Glutamatergic neuron (in vitro differentiated cells): ENCODE measurements around the gene SIAH3. TPM values are rescaled to one million over a fixed set of nuclear protein-coding genes. Genes with fewer than 3 reads are reported as not detected.

ENCODE experiments used
- DNase-seq: peaks from one replicate; pipeline ENCODE4 v3.0.0; 2022
- H3K27ac Mint-ChIP-seq: one replicate; pipeline ENCODE4 v1.8.0; 2020; ENCODE audit warnings: mild to moderate bottlenecking, mixed read lengths, inconsistent platforms; ENCODE audit not compliant: unreplicated experiment
- H3K27me3 Mint-ChIP-seq: one replicate; pipeline ENCODE4 v1.8.0; 2020; ENCODE audit warnings: mild to moderate bottlenecking, moderate library complexity, mixed read lengths, inconsistent platforms; ENCODE audit not compliant: unreplicated experiment
- H3K36me3 Mint-ChIP-seq: one replicate; pipeline ENCODE4 v1.8.0; 2020; ENCODE audit warnings: mild to moderate bottlenecking, mixed read lengths, inconsistent platforms; ENCODE audit not compliant: unreplicated experiment
- H3K4me1 Mint-ChIP-seq: one replicate; pipeline ENCODE4 v1.8.0; 2020; ENCODE audit warnings: mild to moderate bottlenecking, low read depth, mixed read lengths, inconsistent platforms; ENCODE audit not compliant: unreplicated experiment
- H3K4me3 Mint-ChIP-seq: one replicate; pipeline ENCODE4 v1.8.0; 2020; ENCODE audit warnings: mild to moderate bottlenecking, mixed read lengths, inconsistent platforms; ENCODE audit not compliant: unreplicated experiment
- H3K9me3 Mint-ChIP-seq: one replicate; pipeline ENCODE4 v1.8.0; 2020; ENCODE audit warnings: mild to moderate bottlenecking, moderate library complexity, mixed read lengths, inconsistent platforms; ENCODE audit not compliant: unreplicated experiment
- total RNA-seq: library from RNA; stranded (reverse); fragmentation: NEBNext Ultra II Directional; extraction: Animal tissue kit (Norgen Biotek cat#: 25700); gene quantifications from one replicate; pipeline ENCODE4 v1.2.1, GENCODE V29; 2021; ENCODE audit not compliant: unreplicated experiment
- TF ChIP-seq, protein P1 (sequence below): fragments of 200-600 bp; sonication (generic); IDR thresholded peaks from one replicate; pipeline ENCODE4 v1.5.0; 2021; ENCODE audit not compliant: partially characterized antibody, unreplicated experiment

SIAH3 gene
- total RNA-seq, 1 donor from 2014 or later, result 1.2 TPM

DNA sequence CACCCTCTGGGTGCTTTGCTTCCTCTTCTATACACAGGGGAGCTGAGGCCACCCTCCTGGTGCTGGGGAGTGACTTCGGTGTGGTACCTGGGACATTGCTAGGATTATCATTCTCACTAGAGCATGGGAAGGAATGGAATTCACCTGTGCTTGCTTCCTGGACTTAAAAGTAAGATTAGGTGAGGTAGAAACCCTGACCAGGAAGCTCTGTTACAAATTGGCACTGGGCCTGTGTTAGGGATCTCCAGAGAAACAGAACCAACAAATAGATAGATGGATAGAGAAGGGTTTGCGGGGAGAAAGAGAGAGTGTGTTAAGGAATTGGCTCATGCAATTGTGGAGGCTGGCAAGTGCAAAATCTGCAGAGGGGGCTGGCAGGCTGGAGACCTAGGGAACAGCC, 13.9 kb upstream of the SIAH3 start:
- DNase-seq, result no peak
- TF ChIP-seq, protein P1, sequence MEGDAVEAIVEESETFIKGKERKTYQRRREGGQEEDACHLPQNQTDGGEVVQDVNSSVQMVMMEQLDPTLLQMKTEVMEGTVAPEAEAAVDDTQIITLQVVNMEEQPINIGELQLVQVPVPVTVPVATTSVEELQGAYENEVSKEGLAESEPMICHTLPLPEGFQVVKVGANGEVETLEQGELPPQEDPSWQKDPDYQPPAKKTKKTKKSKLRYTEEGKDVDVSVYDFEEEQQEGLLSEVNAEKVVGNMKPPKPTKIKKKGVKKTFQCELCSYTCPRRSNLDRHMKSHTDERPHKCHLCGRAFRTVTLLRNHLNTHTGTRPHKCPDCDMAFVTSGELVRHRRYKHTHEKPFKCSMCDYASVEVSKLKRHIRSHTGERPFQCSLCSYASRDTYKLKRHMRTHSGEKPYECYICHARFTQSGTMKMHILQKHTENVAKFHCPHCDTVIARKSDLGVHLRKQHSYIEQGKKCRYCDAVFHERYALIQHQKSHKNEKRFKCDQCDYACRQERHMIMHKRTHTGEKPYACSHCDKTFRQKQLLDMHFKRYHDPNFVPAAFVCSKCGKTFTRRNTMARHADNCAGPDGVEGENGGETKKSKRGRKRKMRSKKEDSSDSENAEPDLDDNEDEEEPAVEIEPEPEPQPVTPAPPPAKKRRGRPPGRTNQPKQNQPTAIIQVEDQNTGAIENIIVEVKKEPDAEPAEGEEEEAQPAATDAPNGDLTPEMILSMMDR, result no peak
- H3K4me1 Mint-ChIP-seq, result peaks cover 13% of the 10 kb centered on the region
- no peaks in the 10 kb centered on the region for H3K27me3 Mint-ChIP-seq
- H3K27ac Mint-ChIP-seq, result no peak overlapping the region
- H3K4me3 Mint-ChIP-seq, result no peak overlapping the region
- H3K9me3 Mint-ChIP-seq, result peaks cover 2% of the 10 kb centered on the region
- H3K36me3 Mint-ChIP-seq, result peaks cover 7% of the 10 kb centered on the region

DNA sequence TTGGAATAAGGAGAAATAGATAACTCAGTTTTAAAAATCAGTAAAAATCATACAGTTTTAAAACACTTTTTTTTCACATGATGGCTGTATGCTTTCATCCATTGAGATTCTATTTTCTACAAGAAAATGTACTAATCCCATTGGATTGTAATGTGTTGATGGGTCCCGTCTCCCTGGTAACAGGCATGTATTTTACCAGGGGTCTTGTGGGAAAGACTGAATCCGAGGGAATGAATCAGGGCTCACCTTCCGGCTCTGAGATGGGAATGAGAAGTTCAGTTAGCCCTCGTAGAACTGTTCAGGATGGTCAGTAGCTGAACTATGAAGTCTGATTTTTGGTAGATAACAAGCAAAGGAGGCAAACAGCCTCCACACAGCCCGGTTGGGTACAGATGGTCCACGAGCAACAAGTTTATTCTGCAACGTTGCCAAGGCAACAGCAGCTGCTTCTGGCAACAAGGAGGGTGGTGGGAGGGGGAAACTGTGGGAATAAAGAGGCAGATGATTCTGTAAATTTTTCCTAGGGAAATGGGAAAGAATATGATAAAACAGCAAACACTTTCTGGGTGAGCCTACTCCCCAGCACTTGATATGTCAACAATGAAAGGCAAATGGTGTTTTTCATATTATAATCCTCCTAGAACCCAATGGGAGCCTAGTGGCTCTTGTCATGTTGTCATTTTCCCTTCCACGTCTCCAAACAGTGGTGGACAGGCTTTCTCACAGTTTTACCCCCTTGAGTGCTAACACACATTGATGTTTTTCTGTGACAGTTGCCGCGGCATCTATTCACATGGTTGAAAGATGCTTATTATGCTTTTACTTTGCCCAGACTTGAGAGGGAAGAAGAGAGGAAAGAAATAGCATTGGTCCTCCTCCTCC, 12.4 kb upstream of the SIAH3 start:
- peak overlapping the region; percentile 50 for H3K27ac Mint-ChIP-seq

DNA sequence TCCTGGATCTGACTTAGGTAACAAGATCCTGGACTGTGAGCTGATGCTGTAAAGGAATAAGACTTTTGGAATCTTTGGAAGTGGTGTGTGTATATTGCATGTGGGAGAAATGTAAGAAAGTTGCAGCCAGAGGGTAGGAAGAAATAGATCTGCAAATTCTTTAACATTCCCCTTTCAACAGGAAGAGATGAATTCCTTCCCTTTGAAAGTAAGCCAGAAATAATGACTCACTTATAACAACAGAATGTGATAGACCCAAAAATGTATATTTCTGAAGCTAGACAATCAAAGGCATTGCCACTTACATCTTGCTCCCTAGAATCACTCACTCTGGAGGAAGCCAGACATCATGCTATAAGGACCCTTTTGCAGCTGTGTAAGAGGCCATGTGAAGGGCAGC, 9.8 kb upstream of the SIAH3 start:
- Mint-ChIP-seq H3K36me3 (peaks cover 4% of the 10 kb centered on the region), H3K4me1 (peaks cover 13% of the 10 kb centered on the region), H3K27me3 (no peaks in the 10 kb centered on the region), H3K27ac (no peak overlapping the region), H3K4me3 (no peak overlapping the region), H3K9me3 (peaks cover 2% of the 10 kb centered on the region)
- TF ChIP-seq, protein P1, result no peak
- no peak for DNase-seq

More for the DNA sequence above, 12.4 kb upstream of the SIAH3 start:
- DNase-seq, result peak; percentile 37
- peaks cover 2% of the 10 kb centered on the region for H3K9me3 Mint-ChIP-seq
- peaks cover 4% of the 10 kb centered on the region for H3K36me3 Mint-ChIP-seq
- peaks cover 13% of the 10 kb centered on the region for H3K4me1 Mint-ChIP-seq
- TF ChIP-seq, protein P1, result no peak
- no peak overlapping the region for H3K4me3 Mint-ChIP-seq
- no peaks in the 10 kb centered on the region for H3K27me3 Mint-ChIP-seq

DNA sequence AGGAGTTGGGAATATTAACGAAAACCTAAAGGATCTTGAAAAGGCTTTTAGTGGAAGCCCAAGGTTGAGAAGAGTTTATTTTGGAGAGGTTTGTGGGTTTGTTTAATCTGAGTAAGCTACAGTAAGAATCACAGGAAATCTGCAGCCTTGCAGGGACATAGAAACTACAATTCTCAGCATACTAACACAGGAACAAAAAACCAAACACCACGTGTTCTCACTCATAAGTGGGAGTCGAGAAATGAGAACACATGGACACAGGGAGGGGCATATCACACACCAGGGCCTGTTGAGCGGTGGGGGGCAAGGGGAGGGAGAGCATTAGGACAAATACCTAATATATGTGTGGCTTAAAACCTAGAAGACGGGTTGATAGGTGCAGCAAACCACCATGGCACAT, 8.7 kb upstream of the SIAH3 start:
- peaks cover 2% of the 10 kb centered on the region for H3K9me3 Mint-ChIP-seq
- H3K27me3 Mint-ChIP-seq, result no peaks in the 10 kb centered on the region
- peaks cover 13% of the 10 kb centered on the region for H3K4me1 Mint-ChIP-seq
- no peak overlapping the region for H3K27ac Mint-ChIP-seq
- TF ChIP-seq, protein P1, result no peak
- H3K36me3 Mint-ChIP-seq, result peaks cover 4% of the 10 kb centered on the region
- no peak overlapping the region for H3K4me3 Mint-ChIP-seq
- DNase-seq, result no peak

DNA sequence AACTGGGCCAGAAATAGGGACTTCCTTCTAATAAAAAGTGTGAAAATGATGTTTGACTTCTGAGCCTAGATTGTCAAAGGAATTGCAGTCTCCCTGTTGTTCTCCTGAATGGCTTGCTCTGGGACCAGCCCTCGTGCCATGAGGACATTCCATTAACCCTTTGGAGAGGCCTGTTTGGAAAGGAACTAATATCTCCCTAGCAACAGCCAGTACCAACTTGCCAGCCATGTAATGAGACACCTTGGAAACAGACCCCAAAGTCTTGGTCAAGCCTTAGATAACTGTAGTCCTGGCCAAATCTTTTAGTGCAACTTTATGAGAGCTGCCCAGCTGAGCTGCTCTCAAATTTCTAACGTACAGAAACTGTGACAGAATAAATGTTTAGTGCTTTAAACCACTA, 8.2 kb upstream of the SIAH3 start:
- no peak overlapping the region for H3K27ac Mint-ChIP-seq
- DNase-seq, result no peak

More for the DNA sequence above, 8.2 kb upstream of the SIAH3 start:
- Mint-ChIP-seq H3K9me3 (peaks cover 2% of the 10 kb centered on the region), H3K27me3 (no peaks in the 10 kb centered on the region), H3K36me3 (peaks cover 4% of the 10 kb centered on the region), H3K4me1 (peaks cover 13% of the 10 kb centered on the region), H3K4me3 (no peak overlapping the region)
- TF ChIP-seq, protein P1, result no peak
